PC-9 (cell line): ENCODE data around the gene ABL1.

ENCODE experiments used
- EZH2 ChIP-seq: fragments of 200-600 bp; sonication (generic); IDR thresholded peaks from 2 replicates; pipeline ENCODE4 v1.8.0; 2017; ENCODE audit warnings: antibody characterized with exemption, low read depth
- TF ChIP-seq, protein P1 (sequence below): fragments of 200-600 bp; sonication (generic); conservative IDR thresholded peaks from 2 replicates; pipeline ENCODE4 v1.6.1; 2017; ENCODE audit warnings: mixed run types, antibody characterized with exemption, mild to moderate bottlenecking, moderate library complexity

DNA sequence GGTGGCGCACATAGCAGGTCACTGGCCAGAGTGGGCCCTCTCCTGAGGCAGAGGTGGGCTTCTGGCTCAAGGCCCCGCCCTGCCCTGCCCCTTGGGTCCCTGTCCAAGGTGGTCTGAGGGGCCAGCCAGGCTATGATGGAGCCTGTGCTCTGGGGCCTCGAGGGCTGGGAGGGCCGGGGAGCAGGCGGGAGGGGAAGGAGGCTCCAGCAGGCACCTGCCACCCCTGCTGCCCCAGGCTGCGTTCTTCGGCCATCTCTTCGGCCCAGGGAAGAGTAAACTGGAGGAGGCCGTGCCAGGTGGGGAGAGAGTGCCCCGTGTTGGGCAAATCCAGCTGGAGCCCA, 89.4 kb downstream of the ABL1 start:
- TF ChIP-seq, protein P1, sequence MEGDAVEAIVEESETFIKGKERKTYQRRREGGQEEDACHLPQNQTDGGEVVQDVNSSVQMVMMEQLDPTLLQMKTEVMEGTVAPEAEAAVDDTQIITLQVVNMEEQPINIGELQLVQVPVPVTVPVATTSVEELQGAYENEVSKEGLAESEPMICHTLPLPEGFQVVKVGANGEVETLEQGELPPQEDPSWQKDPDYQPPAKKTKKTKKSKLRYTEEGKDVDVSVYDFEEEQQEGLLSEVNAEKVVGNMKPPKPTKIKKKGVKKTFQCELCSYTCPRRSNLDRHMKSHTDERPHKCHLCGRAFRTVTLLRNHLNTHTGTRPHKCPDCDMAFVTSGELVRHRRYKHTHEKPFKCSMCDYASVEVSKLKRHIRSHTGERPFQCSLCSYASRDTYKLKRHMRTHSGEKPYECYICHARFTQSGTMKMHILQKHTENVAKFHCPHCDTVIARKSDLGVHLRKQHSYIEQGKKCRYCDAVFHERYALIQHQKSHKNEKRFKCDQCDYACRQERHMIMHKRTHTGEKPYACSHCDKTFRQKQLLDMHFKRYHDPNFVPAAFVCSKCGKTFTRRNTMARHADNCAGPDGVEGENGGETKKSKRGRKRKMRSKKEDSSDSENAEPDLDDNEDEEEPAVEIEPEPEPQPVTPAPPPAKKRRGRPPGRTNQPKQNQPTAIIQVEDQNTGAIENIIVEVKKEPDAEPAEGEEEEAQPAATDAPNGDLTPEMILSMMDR = no peak
- no peak for TF ChIP-seq EZH2
